Measurements from ENCODE around the gene EPSTI1. TPM values are rescaled to one million over a fixed set of nuclear protein-coding genes. Genes with fewer than 3 reads are reported as not detected.

The EPSTI1 gene
- total and polyA plus RNA-seq, 8 donors = 3.5 to 115 (median 5.2) TPM; not detected in 1

GRCh38 chr13:42981317-42981716 lies 10.7 kb downstream of the EPSTI1 start:
- 40 to 54% (median 47%) methylated on average over 3 of the region's 3 CpGs for WGBS, 5 donors
- H3K4me1 ChIP-seq = peaks cover 16 to 22% (median 19%) of the 10 kb centered on the region in 4 donors
- peaks cover 0 to 4% (median 0%) of the 10 kb centered on the region in 4 donors for H3K9me3 ChIP-seq
- DNase-seq = no peak
- H3K36me3 ChIP-seq = no peaks in the 10 kb centered on the region
- no peak overlapping the region for H3K27ac ChIP-seq
- intact Hi-C loops (cut with DNase I; ENCODE audit: low total_unique reads) = no loop called here
- H3K4me3 ChIP-seq = no peak overlapping the region
- no peaks in the 10 kb centered on the region for H3K27me3 ChIP-seq
- TF ChIP-seq POLR2AphosphoS5 (IDR thresholded peaks at IDR 0.05) (no peak), POLR2A (IDR thresholded peaks at IDR 0.05) (no peak), EP300 (IDR thresholded peaks at IDR 0.05) (no peak)
- TF ChIP-seq, protein P1, sequence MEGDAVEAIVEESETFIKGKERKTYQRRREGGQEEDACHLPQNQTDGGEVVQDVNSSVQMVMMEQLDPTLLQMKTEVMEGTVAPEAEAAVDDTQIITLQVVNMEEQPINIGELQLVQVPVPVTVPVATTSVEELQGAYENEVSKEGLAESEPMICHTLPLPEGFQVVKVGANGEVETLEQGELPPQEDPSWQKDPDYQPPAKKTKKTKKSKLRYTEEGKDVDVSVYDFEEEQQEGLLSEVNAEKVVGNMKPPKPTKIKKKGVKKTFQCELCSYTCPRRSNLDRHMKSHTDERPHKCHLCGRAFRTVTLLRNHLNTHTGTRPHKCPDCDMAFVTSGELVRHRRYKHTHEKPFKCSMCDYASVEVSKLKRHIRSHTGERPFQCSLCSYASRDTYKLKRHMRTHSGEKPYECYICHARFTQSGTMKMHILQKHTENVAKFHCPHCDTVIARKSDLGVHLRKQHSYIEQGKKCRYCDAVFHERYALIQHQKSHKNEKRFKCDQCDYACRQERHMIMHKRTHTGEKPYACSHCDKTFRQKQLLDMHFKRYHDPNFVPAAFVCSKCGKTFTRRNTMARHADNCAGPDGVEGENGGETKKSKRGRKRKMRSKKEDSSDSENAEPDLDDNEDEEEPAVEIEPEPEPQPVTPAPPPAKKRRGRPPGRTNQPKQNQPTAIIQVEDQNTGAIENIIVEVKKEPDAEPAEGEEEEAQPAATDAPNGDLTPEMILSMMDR (IDR thresholded peaks at IDR 0.05) = no peak

- H3K27ac ChIP-seq = no peak overlapping the region
- H3K4me3 ChIP-seq = no peak overlapping the region
- no peaks in the 10 kb centered on the region for H3K36me3 ChIP-seq
- WGBS, 5 donors = 86 to 97% (median 91%) methylated on average over 1 of the region's 1 CpG
- H3K9me3 ChIP-seq = peaks cover 0 to 4% (median 0%) of the 10 kb centered on the region in 4 donors
- TF ChIP-seq POLR2AphosphoS5 (IDR thresholded peaks at IDR 0.05) = no peak
- TF ChIP-seq, protein P1 (IDR thresholded peaks at IDR 0.05) = no peak
- TF ChIP-seq POLR2A (IDR thresholded peaks at IDR 0.05) = no peak
- TF ChIP-seq EP300 (IDR thresholded peaks at IDR 0.05) = no peak
- peaks cover 0 to 8% (median 0%) of the 10 kb centered on the region in 4 donors for H3K4me1 ChIP-seq
- DNase-seq = no peak
- intact Hi-C loops (cut with DNase I; ENCODE audit: low total_unique reads) = no loop called here
- H3K27me3 ChIP-seq = no peaks in the 10 kb centered on the region
Measured at GRCh38 chr13:42977219-42977659, 14.8 kb downstream of the EPSTI1 start.

- no peaks in the 10 kb centered on the region for H3K36me3 ChIP-seq
- WGBS, 5 donors = 81 to 91% (median 86%) methylated on average over 3 of the region's 3 CpGs
- intact Hi-C loops (cut with DNase I; ENCODE audit: low total_unique reads) = no loop called here
Measured at GRCh38 chr13:42976066-42976465, 16.0 kb downstream of the EPSTI1 start.

GRCh38 chr13:42973581-42973980 lies 18.5 kb downstream of the EPSTI1 start:
- H3K27ac ChIP-seq = no peak overlapping the region
- H3K9me3 ChIP-seq = peaks cover 0 to 4% (median 0%) of the 10 kb centered on the region in 4 donors
- TF ChIP-seq, protein P1 (IDR thresholded peaks at IDR 0.05) = no peak
- TF ChIP-seq EP300 (IDR thresholded peaks at IDR 0.05) = no peak
- no peak for TF ChIP-seq POLR2AphosphoS5 (IDR thresholded peaks at IDR 0.05)
- TF ChIP-seq POLR2A (IDR thresholded peaks at IDR 0.05) = no peak
- peaks cover 9 to 19% (median 14%) of the 10 kb centered on the region in 4 donors for H3K4me1 ChIP-seq
- no peaks in the 10 kb centered on the region for H3K27me3 ChIP-seq
- intact Hi-C loops (cut with DNase I; ENCODE audit: low total_unique reads) = no loop called here
- no peak for DNase-seq
- peaks cover 0 to 4% (median 0%) of the 10 kb centered on the region in 4 donors for H3K36me3 ChIP-seq
- 88 to 96% (median 94%) methylated on average over 3 of the region's 3 CpGs for WGBS, 5 donors
- H3K4me3 ChIP-seq = no peak overlapping the region

More at GRCh38 chr13:42976066-42976465, 16.0 kb downstream of the EPSTI1 start:
- no peaks in the 10 kb centered on the region for H3K4me1 ChIP-seq
- H3K4me3 ChIP-seq = no peak overlapping the region
- H3K27ac ChIP-seq = no peak overlapping the region
- peaks cover 0 to 4% (median 0%) of the 10 kb centered on the region in 4 donors for H3K9me3 ChIP-seq
- H3K27me3 ChIP-seq = no peaks in the 10 kb centered on the region
- TF ChIP-seq EP300 (IDR thresholded peaks at IDR 0.05) = no peak
- TF ChIP-seq, protein P1 (IDR thresholded peaks at IDR 0.05) = no peak
- TF ChIP-seq POLR2AphosphoS5 (IDR thresholded peaks at IDR 0.05) = no peak
- TF ChIP-seq POLR2A (IDR thresholded peaks at IDR 0.05) = no peak
- DNase-seq = no peak
